T follicular helper cell (primary cell): Measurements from ENCODE around the gene MAP1LC3C.

Experiments
- DNase-seq: peaks from one replicate; pipeline ENCODE4 v3.0.0-alpha.2; 2020; ENCODE audit warnings: low read depth
- total RNA-seq, 2 experiments: gene quantifications; one replicate each; lab custom pipeline; 2026; lab: John Stamatoyannopoulos, UW

MAP1LC3C gene
- 0 reads per million in 2 experiments for total RNA-seq

GRCh38 chr1:241999026-241999425, at the start of gene MAP1LC3C:
MAP1LC3C (minus strand) TSS chr1:241999098; CDS start chr1:241999008, 90 bp downstream.
- DNase-seq: no peak

GRCh38 chr1:242043165-242043564, 44.3 kb upstream of the MAP1LC3C start:
- DNase-seq: no peak

- no peak for DNase-seq
Observed at GRCh38 chr1:242034392-242034791, 35.5 kb upstream of the MAP1LC3C start.

- DNase-seq: no peak
Observed at GRCh38 chr1:242033447-242033846, 34.5 kb upstream of the MAP1LC3C start.

- no peak for DNase-seq
Observed at GRCh38 chr1:242030071-242030470, 31.2 kb upstream of the MAP1LC3C start.

- DNase-seq: no peak
Observed at GRCh38 chr1:242025681-242026080, 26.8 kb upstream of the MAP1LC3C start.

GRCh38 chr1:242023805-242024204, 24.9 kb upstream of the MAP1LC3C start:
- DNase-seq: no peak

GRCh38 chr1:242019018-242019417, 20.1 kb upstream of the MAP1LC3C start:
- no peak for DNase-seq

- DNase-seq: no peak
Observed at GRCh38 chr1:242017580-242018233, 18.8 kb upstream of the MAP1LC3C start.

GRCh38 chr1:242016479-242016878, 17.6 kb upstream of the MAP1LC3C start:
- no peak for DNase-seq

- no peak for DNase-seq
Observed at GRCh38 chr1:242011894-242012660, 13.2 kb upstream of the MAP1LC3C start.

- no peak for DNase-seq
Observed at GRCh38 chr1:242008826-242009495, 10.1 kb upstream of the MAP1LC3C start.

- DNase-seq: no peak
Observed at GRCh38 chr1:242006976-242007375, 8.1 kb upstream of the MAP1LC3C start.

- DNase-seq: no peak
Observed at GRCh38 chr1:242005866-242006535, 7.1 kb upstream of the MAP1LC3C start.

- no peak for DNase-seq
Observed at GRCh38 chr1:242004751-242005495, 6.0 kb upstream of the MAP1LC3C start.

- DNase-seq: no peak
Observed at GRCh38 chr1:242002510-242002909, 3.6 kb upstream of the MAP1LC3C start.

GRCh38 chr1:242002072-242002471, 3.2 kb upstream of the MAP1LC3C start:
- DNase-seq: no peak

- DNase-seq: no peak
Observed at GRCh38 chr1:242000434-242000833, 1.5 kb upstream of the MAP1LC3C start.

- peak; percentile 15 for DNase-seq
Observed at GRCh38 chr1:241998412-241998921, 431 bp downstream of the MAP1LC3C start.

GRCh38 chr1:241997401-241997998, 1.4 kb downstream of the MAP1LC3C start:
- DNase-seq: no peak

GRCh38 chr1:241994171-241994570, 4.7 kb downstream of the MAP1LC3C start:
- no peak for DNase-seq
